Measurements from ENCODE around the gene CRYGD.
"Not testable (repeated sequence)": the region's sequence is repeated elsewhere in the genome, so short reads cannot be mapped to it uniquely, and the experiment has no call there.

Gene CRYGD

DNA sequence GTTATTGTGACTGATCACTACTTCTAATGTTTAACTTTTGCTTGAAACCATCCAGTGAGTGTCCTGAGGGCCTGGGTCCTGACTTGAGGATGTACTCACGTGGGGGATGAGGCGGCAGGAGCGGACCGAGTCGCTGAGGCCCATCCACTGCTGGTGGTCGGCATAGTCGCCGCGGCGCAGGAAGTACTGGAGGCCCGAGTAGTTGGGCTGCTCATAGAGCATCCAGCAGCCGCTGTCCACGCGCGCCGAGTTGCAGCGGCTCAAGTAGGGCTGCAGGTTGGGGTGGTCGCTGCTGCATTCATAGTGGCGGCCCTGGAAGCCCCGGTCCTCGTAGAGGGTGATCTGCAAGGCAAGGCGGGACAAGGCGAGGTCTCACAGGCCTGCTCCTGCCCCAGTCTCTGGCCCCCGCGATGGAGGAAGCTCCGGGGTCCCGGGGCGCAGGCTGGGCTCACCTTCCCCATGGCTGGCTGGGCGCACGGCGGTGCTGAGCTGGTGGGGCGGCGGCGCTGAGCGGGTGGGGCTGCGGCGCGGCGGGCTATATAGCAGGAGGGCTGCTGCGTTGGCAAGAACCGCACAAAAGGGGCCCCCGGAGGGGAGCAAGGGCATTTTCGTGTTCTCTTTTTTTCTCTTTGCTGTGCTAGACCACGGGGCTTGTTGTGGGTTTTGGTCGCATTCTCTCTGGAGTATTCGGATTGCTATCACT lies at the start of gene CRYGD:
TSS of gene CRYGD (minus strand) at position 512 of the 703 bp plus-strand sequence. CDS start at position 461, 51 bp downstream.
- not testable (repeated sequence) for DNase-seq (ENCODE audit: low spot score); H3K27ac ChIP-seq
- peak within 1 kb of the TSS; percentile 38 for H3K4me3 ChIP-seq

DNA sequence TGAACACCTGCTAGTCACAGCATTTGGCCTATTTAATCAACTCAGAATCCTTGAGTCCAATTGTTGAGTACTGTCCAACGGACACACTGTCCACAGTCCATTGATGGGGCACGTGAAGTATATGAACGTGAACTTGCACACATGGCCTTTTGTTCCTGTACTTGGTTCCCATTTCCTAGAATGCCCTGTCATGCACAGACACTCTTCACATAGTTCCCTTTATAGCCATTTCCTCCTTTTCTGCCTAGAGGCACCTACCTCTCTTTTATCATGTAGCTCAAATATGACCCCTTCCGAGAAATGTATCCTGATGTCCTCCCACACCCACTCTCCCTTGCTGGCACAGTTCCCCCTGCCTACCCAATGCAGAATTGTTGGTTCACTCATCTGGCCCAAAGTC lies 47.8 kb upstream of the CRYGD start:
- DNase-seq (ENCODE audit: low spot score) = no peak
- TF ChIP-seq CTCF (IDR thresholded peaks at IDR 0.05) = no peak
- Histone ChIP-seq H3K4me3 (no peak overlapping the region), H3K27ac (no peak overlapping the region)

DNA sequence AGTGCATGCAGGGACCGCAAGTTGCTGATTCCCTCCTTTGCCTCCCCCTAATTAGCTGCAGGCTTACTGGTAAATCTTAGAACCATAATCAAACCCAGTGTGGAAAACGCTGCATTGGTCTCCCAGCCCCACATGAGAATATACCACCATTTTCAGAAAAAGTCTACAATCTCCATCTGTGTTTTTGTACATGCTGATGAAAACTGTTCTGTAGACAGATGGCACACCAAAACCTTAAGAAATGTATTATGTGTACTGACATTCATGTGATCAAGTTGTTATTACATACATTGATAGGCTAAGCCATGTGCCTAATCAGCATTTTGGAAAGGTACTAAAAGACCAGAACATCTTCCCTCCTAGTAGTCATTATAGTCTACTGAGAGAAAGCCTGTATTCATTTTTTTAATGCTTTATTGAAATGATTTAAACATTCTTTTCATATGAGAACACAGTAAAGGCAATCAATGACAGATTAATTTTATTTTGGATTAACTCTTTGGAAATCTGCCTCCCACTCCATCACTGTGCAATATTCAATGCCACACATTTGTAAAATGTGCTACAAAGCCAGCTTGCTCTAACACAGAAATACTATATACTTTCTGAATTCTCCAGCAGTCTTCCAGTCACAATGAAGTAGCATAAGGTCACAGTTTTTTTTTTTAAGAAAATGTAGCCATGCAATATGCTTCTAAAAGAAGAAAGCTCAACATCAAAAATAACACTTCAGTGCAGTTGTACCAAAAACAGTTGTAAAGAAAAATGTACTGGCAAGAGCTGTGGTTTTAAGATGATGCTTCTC lies 40.8 kb upstream of the CRYGD start:
- H3K4me3 ChIP-seq = no peak overlapping the region
- H3K27ac ChIP-seq = no peak overlapping the region
- TF ChIP-seq CTCF (IDR thresholded peaks at IDR 0.05) = no peak
- DNase-seq (ENCODE audit: low spot score) = no peak

GRCh38 chr2:208163489-208163888 lies 39.2 kb upstream of the CRYGD start, which contains the start of gene CRYGA:
Gene CRYGA, minus strand, starts transcription at chr2:208163589. Its CDS starts 33 bp downstream, at chr2:208163556.
- no peak within 1 kb of the TSS for H3K27ac ChIP-seq
- TF ChIP-seq CTCF (IDR thresholded peaks at IDR 0.05) = no peak
- no peak for DNase-seq (ENCODE audit: low spot score)
- H3K4me3 ChIP-seq = no peak within 1 kb of the TSS

DNA sequence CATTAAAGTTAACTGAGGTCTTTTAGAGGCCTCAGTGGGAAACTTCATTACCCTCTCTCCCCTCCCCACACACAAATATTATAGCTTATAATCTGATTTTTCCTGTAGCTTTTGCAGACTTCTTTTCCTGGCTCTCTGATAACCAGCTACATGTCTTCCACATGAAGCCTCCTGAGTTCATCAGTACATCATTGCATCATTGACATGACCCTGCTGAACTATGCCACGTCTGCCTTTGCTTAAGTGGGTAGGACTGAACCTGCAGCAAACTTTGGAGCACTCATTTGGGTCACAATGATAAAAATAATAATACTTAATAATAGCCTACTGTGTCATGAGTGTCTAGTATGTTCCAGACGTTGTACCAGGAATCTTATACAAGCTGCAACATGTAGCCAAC lies 32.1 kb upstream of the CRYGD start:
- no peak for TF ChIP-seq CTCF (IDR thresholded peaks at IDR 0.05)
- H3K27ac ChIP-seq = no peak overlapping the region
- H3K4me3 ChIP-seq = no peak overlapping the region
- DNase-seq (ENCODE audit: low spot score) = no peak

- Histone ChIP-seq H3K4me3 (no peak overlapping the region), H3K27ac (no peak overlapping the region)
- no peak for DNase-seq (ENCODE audit: low spot score)
- no peak for TF ChIP-seq CTCF (IDR thresholded peaks at IDR 0.05)
Measured at GRCh38 chr2:208153156-208153555, 28.8 kb upstream of the CRYGD start.

- no peak for DNase-seq (ENCODE audit: low spot score)
- TF ChIP-seq CTCF (IDR thresholded peaks at IDR 0.05) = no peak
- no peak overlapping the region for H3K27ac ChIP-seq
- H3K4me3 ChIP-seq = no peak overlapping the region
Measured at GRCh38 chr2:208150956-208151355, 26.6 kb upstream of the CRYGD start.
